Measurements from ENCODE around the gene COP1.

DNA sequence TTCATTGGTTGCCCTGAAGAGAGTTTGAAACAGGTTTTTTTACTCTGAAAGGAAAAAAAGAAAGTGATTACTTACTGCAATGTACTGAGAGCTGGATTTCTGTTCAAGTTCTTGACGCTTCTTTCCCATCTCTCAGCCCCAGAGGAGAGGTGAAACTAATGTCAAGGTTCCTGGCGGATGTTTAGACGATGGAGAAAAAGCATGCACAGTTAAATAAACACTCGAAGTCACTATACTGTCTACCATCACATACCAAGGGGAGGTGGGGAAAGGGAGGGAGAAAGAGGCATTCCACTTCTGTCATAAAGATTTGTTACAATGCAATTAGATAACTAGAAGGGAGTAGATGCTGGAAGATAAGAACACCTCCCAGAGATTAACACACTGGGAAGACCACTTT is 286.7 kb downstream of the COP1 start:
- TF ChIP-seq POLR2A (IDR thresholded peaks at IDR 0.05; ENCODE audit: low read depth) = no peak
- TF ChIP-seq EP300 (IDR thresholded peaks at IDR 0.05) = no peak
